ENCODE data around the gene CCDC17. TPM values are rescaled to one million over a fixed set of nuclear protein-coding genes. Genes with fewer than 3 reads are reported as not detected.

The CCDC17 gene
- total RNA-seq, 1 experiment from 2014 or later = 2.2 TPM

- CTCF ChIA-PET = no interaction called here
- H3K9me3 ChIP-seq (ENCODE audit: control insufficient read depth, insufficient read depth, low read depth, low read length) = no peaks in the 10 kb centered on the region
- H3K27ac ChIP-seq (ENCODE audit: low read length) = no peak overlapping the region
- H3K4me3 ChIP-seq (ENCODE audit: low read depth in 2 of 2, low read length in 2 of 2) = no peak overlapping the region
- no peaks in the 10 kb centered on the region for H3K27me3 ChIP-seq (ENCODE audit: control insufficient read depth, insufficient read depth, low read length)
- ATAC-seq = no peak
- TF ChIP-seq POLR2AphosphoS5 (IDR thresholded peaks at IDR 0.05; ENCODE audit: low read depth, low read length) (no peak), CTCF (IDR thresholded peaks at IDR 0.05) (no peak), SIN3A (IDR thresholded peaks at IDR 0.05; ENCODE audit: borderline replicate concordance, insufficient read depth, low read depth, low read length) (no peak), REST (IDR thresholded peaks at IDR 0.05; ENCODE audit: insufficient read depth in 1 of 2, low read depth in 2 of 2, low read length in 1 of 2) (no peak), TCF7L2 (IDR thresholded peaks at IDR 0.05; ENCODE audit: low read depth, low read length) (no peak)
- no peak for DNase-seq (ENCODE audit: low read depth, low spot score)
- H3K4me1 ChIP-seq (ENCODE audit: control insufficient read depth, insufficient read depth, low read length) = no peaks in the 10 kb centered on the region
- in situ Hi-C loops (cut with HindIII; ENCODE audit: low pct_unique_long_range_greater_than_20kb, low sequenced_read_pairs) (no loop called here), intact Hi-C loops (cut with micrococcal nuclease; ENCODE audit: unreplicated experiment) (no loop called here)
- POLR2A ChIA-PET = no interaction called here
- BruUV-seq (replicated peaks) = no TSS peak
- H3K36me3 ChIP-seq (ENCODE audit: control insufficient read depth, insufficient read depth, low read length) = peaks cover 55% of the 10 kb centered on the region
These were observed 30.9 kb upstream of the CCDC17 start for GRCh38 chr1:45654540-45655280.

GRCh38 chr1:45647248-45648021 lies 23.6 kb upstream of the CCDC17 start:
- H3K27me3 ChIP-seq (ENCODE audit: control insufficient read depth, insufficient read depth, low read length) = no peaks in the 10 kb centered on the region
- POLR2A ChIA-PET = interaction anchor here (0.7 kb wide), 1 partner anchor 8 kb away, joined by 9 read pairs; no protein-coding TSS in a partner anchor

More at GRCh38 chr1:45647248-45648021, 23.6 kb upstream of the CCDC17 start:
- BruUV-seq (replicated peaks) = no TSS peak
- H3K4me3 ChIP-seq (ENCODE audit: low read depth in 2 of 2, low read length in 2 of 2) = no peak overlapping the region
- TF ChIP-seq TCF7L2 (IDR thresholded peaks at IDR 0.05; ENCODE audit: low read depth, low read length) (no peak), POLR2AphosphoS5 (IDR thresholded peaks at IDR 0.05; ENCODE audit: low read depth, low read length) (no peak), CTCF (IDR thresholded peaks at IDR 0.05) (no peak), SIN3A (IDR thresholded peaks at IDR 0.05; ENCODE audit: borderline replicate concordance, insufficient read depth, low read depth, low read length) (no peak), REST (IDR thresholded peaks at IDR 0.05; ENCODE audit: insufficient read depth in 1 of 2, low read depth in 2 of 2, low read length in 1 of 2) (no peak)
- ATAC-seq = peak; percentile 21; the same call in 1 of the 2 replicates
- in situ Hi-C loops (cut with HindIII; ENCODE audit: low pct_unique_long_range_greater_than_20kb, low sequenced_read_pairs) (no loop called here), intact Hi-C loops (cut with micrococcal nuclease; ENCODE audit: unreplicated experiment) (no loop called here)
- H3K9me3 ChIP-seq (ENCODE audit: control insufficient read depth, insufficient read depth, low read depth, low read length) = no peaks in the 10 kb centered on the region
- CTCF ChIA-PET = no interaction called here
- H3K36me3 ChIP-seq (ENCODE audit: control insufficient read depth, insufficient read depth, low read length) = peaks cover 24% of the 10 kb centered on the region
- no peak for DNase-seq (ENCODE audit: low read depth, low spot score)
- H3K4me1 ChIP-seq (ENCODE audit: control insufficient read depth, insufficient read depth, low read length) = no peaks in the 10 kb centered on the region
- no peak overlapping the region for H3K27ac ChIP-seq (ENCODE audit: low read length)
